ENCODE data around the gene RBFOX1.

Gene RBFOX1

GRCh38 chr16:7338826-7339225, 6.2 kb downstream of the RBFOX1 start:
- TF ChIP-seq EZH2 (IDR thresholded peaks at IDR 0.05) = no peak
- no peak for TF ChIP-seq FOXP2 (optimal IDR thresholded peaks at IDR 0.05; ENCODE audit: control extremely low read depth, extremely low read length, insufficient read depth)
- TF ChIP-seq POLR2AphosphoS5 (IDR thresholded peaks at IDR 0.05; ENCODE audit: borderline replicate concordance, low read depth, low read length) = no peak
- H3K4me3 ChIP-seq = no peak overlapping the region
- H3K9ac ChIP-seq (ENCODE audit: insufficient read length) = no peak overlapping the region
- H3K36me3 ChIP-seq (ENCODE audit: insufficient read depth, low read length) = no peaks in the 10 kb centered on the region
- no peaks in the 10 kb centered on the region for H3K9me3 ChIP-seq (ENCODE audit: low read depth, low read length)
- no peak for DNase-seq (ENCODE audit: low read depth, low spot score)
- no peak overlapping the region for H3K27ac ChIP-seq

DNA sequence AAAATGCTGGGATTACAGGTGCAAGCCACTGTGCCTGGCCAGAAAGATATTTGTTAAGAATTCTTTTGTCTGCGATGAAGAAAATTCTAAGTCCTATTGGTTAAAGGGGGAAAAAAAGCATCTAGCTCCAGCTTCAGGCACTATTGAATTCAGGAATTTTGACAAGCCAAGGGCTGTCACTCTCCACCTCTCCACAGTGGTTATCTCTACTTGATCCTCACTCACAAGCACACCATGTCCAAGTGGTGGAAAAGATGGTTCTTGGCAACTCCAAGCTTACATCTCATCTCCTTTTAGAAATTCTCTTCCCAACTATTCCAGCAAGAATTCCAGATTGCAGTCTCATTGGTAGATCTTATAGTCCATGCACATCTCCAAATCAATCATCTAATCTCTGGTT, 7.1 kb downstream of the RBFOX1 start:
- Histone ChIP-seq H3K9ac (ENCODE audit: insufficient read length) (no peak overlapping the region), H3K27ac (no peak overlapping the region), H3K4me3 (no peak overlapping the region), H3K9me3 (ENCODE audit: low read depth, low read length) (no peaks in the 10 kb centered on the region), H3K36me3 (ENCODE audit: insufficient read depth, low read length) (no peaks in the 10 kb centered on the region)
- TF ChIP-seq POLR2AphosphoS5 (IDR thresholded peaks at IDR 0.05; ENCODE audit: borderline replicate concordance, low read depth, low read length) (no peak), EZH2 (IDR thresholded peaks at IDR 0.05) (no peak), FOXP2 (optimal IDR thresholded peaks at IDR 0.05; ENCODE audit: control extremely low read depth, extremely low read length, insufficient read depth) (no peak)
- DNase-seq (ENCODE audit: low read depth, low spot score) = no peak

DNA sequence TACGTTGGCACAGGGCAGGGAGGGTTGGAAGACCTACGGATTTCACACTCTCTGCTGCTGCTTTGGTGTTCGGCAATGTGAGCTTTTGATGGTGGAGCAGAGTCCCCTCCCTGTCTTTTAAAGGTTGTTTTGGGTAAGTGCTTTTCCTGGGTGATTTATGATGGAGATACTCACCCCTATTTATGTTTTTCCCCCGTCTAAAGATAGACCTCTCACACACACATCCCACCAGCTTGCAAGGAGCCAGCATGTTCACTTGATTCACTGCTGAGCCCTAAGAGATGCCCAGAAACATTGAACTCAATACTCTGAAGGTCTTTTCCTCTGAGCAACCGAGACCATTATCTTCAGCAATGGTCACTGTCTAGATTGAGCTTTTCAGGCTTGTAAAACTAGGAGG, 8.3 kb downstream of the RBFOX1 start:
- no peak overlapping the region for H3K27ac ChIP-seq
- TF ChIP-seq FOXP2 (optimal IDR thresholded peaks at IDR 0.05; ENCODE audit: control extremely low read depth, extremely low read length, insufficient read depth) (no peak), EZH2 (IDR thresholded peaks at IDR 0.05) (no peak), POLR2AphosphoS5 (IDR thresholded peaks at IDR 0.05; ENCODE audit: borderline replicate concordance, low read depth, low read length) (no peak)
- no peaks in the 10 kb centered on the region for H3K9me3 ChIP-seq (ENCODE audit: low read depth, low read length)
- no peak overlapping the region for H3K4me3 ChIP-seq
- H3K9ac ChIP-seq (ENCODE audit: insufficient read length) = no peak overlapping the region
- DNase-seq (ENCODE audit: low read depth, low spot score) = no peak
- no peaks in the 10 kb centered on the region for H3K36me3 ChIP-seq (ENCODE audit: insufficient read depth, low read length)

- H3K9ac ChIP-seq (ENCODE audit: insufficient read length) = no peak overlapping the region
- no peak for TF ChIP-seq FOXP2 (optimal IDR thresholded peaks at IDR 0.05; ENCODE audit: control extremely low read depth, extremely low read length, insufficient read depth)
- TF ChIP-seq POLR2AphosphoS5 (IDR thresholded peaks at IDR 0.05; ENCODE audit: borderline replicate concordance, low read depth, low read length) = no peak
- no peak for TF ChIP-seq EZH2 (IDR thresholded peaks at IDR 0.05)
- no peak for DNase-seq (ENCODE audit: low read depth, low spot score)
- H3K36me3 ChIP-seq (ENCODE audit: insufficient read depth, low read length) = no peaks in the 10 kb centered on the region
- no peak overlapping the region for H3K4me3 ChIP-seq
- no peaks in the 10 kb centered on the region for H3K9me3 ChIP-seq (ENCODE audit: low read depth, low read length)
- H3K27ac ChIP-seq = no peak overlapping the region
Observed at GRCh38 chr16:7342598-7342997, 10.0 kb downstream of the RBFOX1 start.

GRCh38 chr16:7343243-7343642, 10.6 kb downstream of the RBFOX1 start:
- no peak overlapping the region for H3K4me3 ChIP-seq

GRCh38 chr16:7344830-7345780, 12.5 kb downstream of the RBFOX1 start:
- Histone ChIP-seq H3K4me3 (no peak overlapping the region), H3K9ac (ENCODE audit: insufficient read length) (no peak overlapping the region), H3K9me3 (ENCODE audit: low read depth, low read length) (no peaks in the 10 kb centered on the region), H3K27ac (no peak overlapping the region), H3K36me3 (ENCODE audit: insufficient read depth, low read length) (no peaks in the 10 kb centered on the region)
- TF ChIP-seq FOXP2 (optimal IDR thresholded peaks at IDR 0.05; ENCODE audit: control extremely low read depth, extremely low read length, insufficient read depth) (no peak), POLR2AphosphoS5 (IDR thresholded peaks at IDR 0.05; ENCODE audit: borderline replicate concordance, low read depth, low read length) (no peak), EZH2 (IDR thresholded peaks at IDR 0.05) (no peak)
- DNase-seq (ENCODE audit: low read depth, low spot score) = no peak

More at GRCh38 chr16:7343243-7343642, 10.6 kb downstream of the RBFOX1 start:
- no peaks in the 10 kb centered on the region for H3K36me3 ChIP-seq (ENCODE audit: insufficient read depth, low read length)
- DNase-seq (ENCODE audit: low read depth, low spot score) = no peak
- no peaks in the 10 kb centered on the region for H3K9me3 ChIP-seq (ENCODE audit: low read depth, low read length)
- no peak overlapping the region for H3K27ac ChIP-seq
- TF ChIP-seq EZH2 (IDR thresholded peaks at IDR 0.05) (no peak), FOXP2 (optimal IDR thresholded peaks at IDR 0.05; ENCODE audit: control extremely low read depth, extremely low read length, insufficient read depth) (no peak), POLR2AphosphoS5 (IDR thresholded peaks at IDR 0.05; ENCODE audit: borderline replicate concordance, low read depth, low read length) (no peak)
- no peak overlapping the region for H3K9ac ChIP-seq (ENCODE audit: insufficient read length)

DNA sequence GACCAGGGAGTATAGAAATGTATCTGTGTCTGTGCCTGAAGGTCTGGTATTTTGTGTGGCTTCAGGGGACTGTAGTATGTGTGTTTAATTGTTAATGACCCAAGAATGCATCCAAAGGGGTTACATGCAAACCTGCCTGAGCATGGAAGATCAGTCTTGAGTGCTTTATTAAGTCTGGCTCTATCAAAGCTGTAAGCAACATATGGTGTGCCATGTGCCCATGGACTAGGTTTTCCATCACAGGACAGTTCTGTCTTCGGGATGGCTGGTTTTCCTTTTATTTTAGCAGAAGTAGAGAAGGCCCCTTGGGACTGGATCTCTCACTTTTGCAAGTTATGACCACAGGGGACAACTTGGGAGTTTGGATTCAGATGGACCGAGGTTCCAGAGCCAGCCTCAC, 18.2 kb downstream of the RBFOX1 start:
- H3K27ac ChIP-seq = no peak overlapping the region
- no peak overlapping the region for H3K4me3 ChIP-seq
- H3K9ac ChIP-seq (ENCODE audit: insufficient read length) = no peak overlapping the region
- no peaks in the 10 kb centered on the region for H3K9me3 ChIP-seq (ENCODE audit: low read depth, low read length)
- no peak for DNase-seq (ENCODE audit: low read depth, low spot score)
- no peaks in the 10 kb centered on the region for H3K36me3 ChIP-seq (ENCODE audit: insufficient read depth, low read length)
- TF ChIP-seq FOXP2 (optimal IDR thresholded peaks at IDR 0.05; ENCODE audit: control extremely low read depth, extremely low read length, insufficient read depth) (no peak), POLR2AphosphoS5 (IDR thresholded peaks at IDR 0.05; ENCODE audit: borderline replicate concordance, low read depth, low read length) (no peak), EZH2 (IDR thresholded peaks at IDR 0.05) (no peak)

DNA sequence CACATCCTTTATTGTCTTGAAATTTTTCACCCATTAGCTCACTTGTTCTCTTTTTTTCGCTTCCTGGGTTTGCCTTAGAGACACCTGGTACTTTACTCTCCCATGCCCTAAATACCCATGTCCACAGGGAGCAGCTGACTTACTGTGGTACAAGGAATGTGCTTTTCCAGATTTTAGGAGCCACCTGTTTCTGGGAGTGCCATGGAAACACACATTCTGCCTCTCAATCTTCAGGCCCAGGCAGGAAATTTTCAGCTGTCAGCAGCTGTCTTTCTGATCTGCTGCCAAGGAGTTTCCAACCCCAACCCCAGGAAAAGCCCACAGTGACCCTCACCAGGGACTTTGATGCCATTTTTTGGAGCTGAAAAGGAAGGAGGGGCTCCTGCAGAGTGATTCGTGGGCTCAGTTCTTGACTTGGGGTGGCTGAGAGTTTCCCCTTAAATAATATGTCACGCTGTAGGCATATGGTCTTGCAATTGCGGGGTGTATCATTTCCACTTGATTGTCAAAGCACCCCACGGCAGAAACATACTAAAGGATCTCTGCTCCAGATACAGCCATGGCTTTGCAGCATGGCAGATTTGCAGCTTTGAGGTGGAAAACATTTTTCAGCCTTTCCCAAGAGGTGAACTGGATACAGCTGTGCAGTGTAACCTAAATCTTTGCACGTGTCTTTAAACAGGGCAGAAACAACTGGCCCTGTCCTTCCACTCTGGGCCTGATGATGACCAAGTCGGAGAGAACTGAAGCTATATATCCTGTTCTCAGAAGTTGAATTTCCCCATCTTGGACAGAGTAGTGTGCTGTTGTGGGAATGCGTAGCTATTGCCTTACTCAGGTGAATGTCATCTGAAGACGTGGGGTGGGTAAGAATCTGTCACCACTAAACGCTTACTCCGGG, 19.2 kb downstream of the RBFOX1 start:
- no peak for DNase-seq (ENCODE audit: low read depth, low spot score)
- Histone ChIP-seq H3K9ac (ENCODE audit: insufficient read length) (no peak overlapping the region), H3K4me3 (no peak overlapping the region), H3K36me3 (ENCODE audit: insufficient read depth, low read length) (no peaks in the 10 kb centered on the region), H3K9me3 (ENCODE audit: low read depth, low read length) (no peaks in the 10 kb centered on the region), H3K27ac (no peak overlapping the region)
- TF ChIP-seq EZH2 (IDR thresholded peaks at IDR 0.05) = no peak
- TF ChIP-seq FOXP2 (optimal IDR thresholded peaks at IDR 0.05; ENCODE audit: control extremely low read depth, extremely low read length, insufficient read depth) = no peak
